Endodermal cell (in vitro differentiated cells): ENCODE results near the gene USP54. TPM values are rescaled to one million over a fixed set of nuclear protein-coding genes. Genes with fewer than 3 reads are reported as not detected.

ENCODE experiments used
- DNase-seq: peaks from one replicate; pipeline ENCODE4 v3.0.0-alpha.2; 2017
- H3K27ac ChIP-seq: 2 replicates; pipeline ENCODE4 v1.5.1; 2013; ENCODE audit warnings: mild to moderate bottlenecking, low read depth, low read length, moderate library complexity
- H3K27me3 ChIP-seq: 2 replicates; pipeline ENCODE4 v1.6.1; 2013; ENCODE audit warnings: mild to moderate bottlenecking, low read length, moderate library complexity; ENCODE audit not compliant: insufficient read depth, control insufficient read depth, poor library complexity, severe bottlenecking
- H3K36me3 ChIP-seq: 2 replicates; pipeline ENCODE4 v1.7.0; 2013; ENCODE audit warnings: mild to moderate bottlenecking, low read length, moderate library complexity; ENCODE audit not compliant: control insufficient read depth, insufficient read depth
- H3K4me1 ChIP-seq: one replicate; pipeline ENCODE4 v1.7.0; 2013; ENCODE audit warnings: low read length; ENCODE audit not compliant: control insufficient read depth, insufficient read depth
- H3K4me3 ChIP-seq: 2 replicates; pipeline ENCODE4 v1.5.1; 2013; ENCODE audit warnings: mild to moderate bottlenecking, low read length, moderate library complexity
- H3K9ac ChIP-seq: 2 replicates; pipeline ENCODE4 v1.6.1; 2013; ENCODE audit warnings: mild to moderate bottlenecking, low read length, moderate library complexity; ENCODE audit not compliant: poor library complexity, severe bottlenecking; ENCODE audit errors: extremely low read depth
- H3K9me3 ChIP-seq: 2 replicates; pipeline ENCODE4 v1.6.1; 2013; ENCODE audit warnings: mild to moderate bottlenecking, low read length, moderate library complexity; ENCODE audit not compliant: control insufficient read depth
- H3K27ac Mint-ChIP-seq: 2 replicates; pipeline ENCODE4 v1.8.0; 2020; ENCODE audit warnings: mixed read lengths
- H3K27me3 Mint-ChIP-seq: 2 replicates; pipeline ENCODE4 v1.8.0; 2021; ENCODE audit warnings: mild to moderate bottlenecking, mixed read lengths; ENCODE audit not compliant: insufficient read depth
- H3K36me3 Mint-ChIP-seq: 2 replicates; pipeline ENCODE4 v1.8.0; 2020; ENCODE audit warnings: low read depth, mixed read lengths
- H3K4me1 Mint-ChIP-seq: 2 replicates; pipeline ENCODE4 v1.8.0; 2020; ENCODE audit warnings: mixed read lengths
- H3K4me3 Mint-ChIP-seq: 2 replicates; pipeline ENCODE4 v1.8.0; 2020; ENCODE audit warnings: mild to moderate bottlenecking, moderate library complexity, mixed read lengths
- H3K9me3 Mint-ChIP-seq: 2 replicates; pipeline ENCODE4 v1.8.0; 2020; ENCODE audit warnings: mild to moderate bottlenecking, mixed read lengths
- WGBS, 2 experiments: methylation state at CpG; one replicate each; pipeline versions ENCODE4 v1.1.5 to v1.1.7; 2013; ENCODE audit warnings: missing lambda C conversion rate in 2 of 2, mixed read lengths in 1 of 2; ENCODE audit not compliant: insufficient coverage in 1 of 2, insufficient read length in 1 of 2; 5-methylcytosine and 5-hydroxymethylcytosine counted together
- total RNA-seq, 2 donors: library from RNA; stranded (reverse); fragmentation: NEBNext Ultra II Directional in 1 of 2; extraction: Animal tissue kit (Norgen Biotek cat#: 25700) in 1 of 2; gene quantifications; 2 replicates in 1 of 2; 3 replicates in 1 of 2; pipeline ENCODE4 v1.2.1, GENCODE V29; 2021
- TF ChIP-seq, protein P1 (sequence below): fragments of 200-600 bp; sonication (generic); conservative IDR thresholded peaks from 2 replicates; pipeline ENCODE4 v1.5.0; 2021; ENCODE audit warnings: antibody characterized with exemption, mild to moderate bottlenecking

The USP54 gene
- total RNA-seq, 2 donors from 2014 or later, result 89.5 to 110 TPM

DNA sequence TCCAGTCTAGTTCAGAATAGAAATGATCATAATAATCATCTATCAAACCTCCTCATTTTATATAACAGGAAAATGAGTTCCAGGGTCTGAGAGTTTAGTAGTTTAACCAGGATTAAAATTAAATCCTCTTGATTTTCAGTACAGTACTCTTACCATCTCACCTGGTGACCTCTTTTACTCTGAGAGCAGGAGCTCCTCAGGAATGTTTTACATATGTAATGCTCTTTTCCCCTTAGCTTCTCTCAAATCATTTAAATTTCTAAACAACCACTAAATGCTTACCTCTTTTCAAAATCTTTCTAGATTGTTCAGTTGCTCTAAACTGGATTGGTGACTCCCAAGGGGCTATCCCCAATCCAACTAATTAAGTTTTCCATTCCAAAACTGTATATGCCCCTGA is 85.1 kb downstream of the USP54 start:
- Mint-ChIP-seq H3K9me3 (no peaks in the 10 kb centered on the region), H3K36me3 (peaks cover 50% of the 10 kb centered on the region), H3K4me3 (no peak overlapping the region), H3K27me3 (no peaks in the 10 kb centered on the region), H3K4me1 (no peaks in the 10 kb centered on the region), H3K27ac (no peak overlapping the region)
- H3K9ac ChIP-seq, result no peak overlapping the region
- H3K4me1 ChIP-seq, result no peaks in the 10 kb centered on the region
- no peak for DNase-seq
- peaks cover 75% of the 10 kb centered on the region for H3K36me3 ChIP-seq
- no peak overlapping the region for H3K4me3 ChIP-seq
- TF ChIP-seq, protein P1, sequence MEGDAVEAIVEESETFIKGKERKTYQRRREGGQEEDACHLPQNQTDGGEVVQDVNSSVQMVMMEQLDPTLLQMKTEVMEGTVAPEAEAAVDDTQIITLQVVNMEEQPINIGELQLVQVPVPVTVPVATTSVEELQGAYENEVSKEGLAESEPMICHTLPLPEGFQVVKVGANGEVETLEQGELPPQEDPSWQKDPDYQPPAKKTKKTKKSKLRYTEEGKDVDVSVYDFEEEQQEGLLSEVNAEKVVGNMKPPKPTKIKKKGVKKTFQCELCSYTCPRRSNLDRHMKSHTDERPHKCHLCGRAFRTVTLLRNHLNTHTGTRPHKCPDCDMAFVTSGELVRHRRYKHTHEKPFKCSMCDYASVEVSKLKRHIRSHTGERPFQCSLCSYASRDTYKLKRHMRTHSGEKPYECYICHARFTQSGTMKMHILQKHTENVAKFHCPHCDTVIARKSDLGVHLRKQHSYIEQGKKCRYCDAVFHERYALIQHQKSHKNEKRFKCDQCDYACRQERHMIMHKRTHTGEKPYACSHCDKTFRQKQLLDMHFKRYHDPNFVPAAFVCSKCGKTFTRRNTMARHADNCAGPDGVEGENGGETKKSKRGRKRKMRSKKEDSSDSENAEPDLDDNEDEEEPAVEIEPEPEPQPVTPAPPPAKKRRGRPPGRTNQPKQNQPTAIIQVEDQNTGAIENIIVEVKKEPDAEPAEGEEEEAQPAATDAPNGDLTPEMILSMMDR, result no peak
- no peaks in the 10 kb centered on the region for H3K9me3 ChIP-seq
- no peaks in the 10 kb centered on the region for H3K27me3 ChIP-seq
- H3K27ac ChIP-seq, result no peak overlapping the region

DNA sequence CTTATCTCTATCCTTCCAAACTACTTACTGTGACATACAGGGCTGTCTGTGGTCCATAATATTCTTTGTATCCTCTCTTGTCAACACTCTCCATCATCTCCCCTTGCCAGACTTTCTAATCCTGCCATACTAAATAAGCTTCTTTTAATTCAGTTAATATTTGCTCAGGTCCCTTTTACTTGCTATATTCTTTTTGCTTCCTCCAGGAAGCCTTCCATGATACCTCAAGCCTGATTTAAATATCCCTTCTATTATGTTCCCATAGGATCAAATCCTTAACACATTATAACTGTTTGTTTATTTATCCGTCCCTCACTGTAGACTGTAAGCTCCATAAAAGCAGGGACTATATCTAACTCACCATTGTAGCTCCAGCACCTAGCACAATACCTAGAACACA is 88.1 kb downstream of the USP54 start:
- no peak overlapping the region for H3K4me3 ChIP-seq
- no peak for DNase-seq
- H3K36me3 ChIP-seq, result peaks cover 89% of the 10 kb centered on the region
- H3K27me3 ChIP-seq, result no peaks in the 10 kb centered on the region
- Mint-ChIP-seq H3K27me3 (no peaks in the 10 kb centered on the region), H3K36me3 (peaks cover 66% of the 10 kb centered on the region), H3K4me1 (no peaks in the 10 kb centered on the region), H3K9me3 (no peaks in the 10 kb centered on the region), H3K27ac (no peak overlapping the region), H3K4me3 (no peak overlapping the region)
- no peaks in the 10 kb centered on the region for H3K9me3 ChIP-seq
- no peak overlapping the region for H3K9ac ChIP-seq
- 90% methylated on average over 1 of the region's 1 CpG; no CpG with 5 or more reads in 1 of the 2 experiments for WGBS, 2 experiments
- no peak overlapping the region for H3K27ac ChIP-seq
- TF ChIP-seq, protein P1, result no peak
- H3K4me1 ChIP-seq, result no peaks in the 10 kb centered on the region

DNA sequence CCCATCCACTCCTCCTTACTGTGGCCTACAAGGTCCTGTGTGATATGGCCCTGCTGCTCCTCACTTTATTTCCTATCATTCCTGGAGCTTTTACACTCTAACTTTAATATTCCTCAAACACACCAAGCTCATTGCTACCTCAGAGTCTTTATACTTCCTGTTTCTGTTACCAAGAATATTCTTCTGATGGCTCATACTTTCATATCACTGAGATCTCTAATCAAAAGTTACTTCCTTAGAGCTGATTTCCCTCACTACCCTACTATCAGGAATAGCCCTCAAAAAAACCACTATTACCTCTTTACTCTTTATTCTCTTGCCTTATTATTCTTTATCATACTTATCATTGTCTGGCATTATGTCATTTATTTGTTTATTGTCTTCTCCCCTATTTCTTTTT is 89.5 kb downstream of the USP54 start:
- Mint-ChIP-seq H3K27ac (no peak overlapping the region), H3K36me3 (peaks cover 77% of the 10 kb centered on the region), H3K4me3 (no peak overlapping the region)

More for the DNA sequence above, 89.5 kb downstream of the USP54 start:
- Histone ChIP-seq H3K4me1 (no peaks in the 10 kb centered on the region), H3K9ac (no peak overlapping the region), H3K36me3 (peaks cover 91% of the 10 kb centered on the region), H3K4me3 (no peak overlapping the region), H3K9me3 (no peaks in the 10 kb centered on the region), H3K27me3 (no peaks in the 10 kb centered on the region), H3K27ac (no peak overlapping the region)
- TF ChIP-seq, protein P1, result no peak
- no peak for DNase-seq
- Mint-ChIP-seq H3K4me1 (peaks cover 4% of the 10 kb centered on the region), H3K27me3 (no peaks in the 10 kb centered on the region), H3K9me3 (no peaks in the 10 kb centered on the region)
